HepG2 (cell line): ENCODE measurements around the gene LCN2. TPM values are rescaled to one million over a fixed set of nuclear protein-coding genes. Genes with fewer than 3 reads are reported as not detected.

ENCODE experiments used
- ATAC-seq: fragments of 200-7000 bp; cut with Tn5 transposase; 3 replicates; pipeline ENCODE4 v1.9.1; 2020; ENCODE audit warnings: mild to moderate bottlenecking, moderate library complexity
- BruUV-seq: library from RNA; stranded (reverse); fragments of 400-500 nt; replicated peaks from 2 replicates; lab custom pipeline; 2021; lab: Mats Ljungman, UMichigan
- CTCF ChIA-PET: fragments of 300-600 bp; formaldehyde crosslinking; extraction: SDS; loops from one replicate; lab custom pipeline; 2021; ENCODE audit warnings: low total read pairs, inconsistent platforms, low intra/inter-chr PET ratio; lab: Yijun Ruan, JAX
- POLR2A ChIA-PET: fragments of 350-600 bp; sonication (Branson Sonifier 250); formaldehyde crosslinking; loops from one replicate; lab custom pipeline; 2020; ENCODE audit warnings: antibody characterized with exemption, inconsistent platforms; lab: Yijun Ruan, JAX
- DNase-seq: peaks from one replicate; pipeline ENCODE4 v3.0.0-alpha.2; 2015; ENCODE audit warnings: low spot score
- FAIRE-seq: peaks from 3 replicates; lab custom pipeline; 2011; peaks lifted over from hg19 to GRCh38; lab: Jason Lieb, UNC
- H2AFZ ChIP-seq: one replicate; pipeline ENCODE4 v1.6.1; 2011; ENCODE audit warnings: low read length, inconsistent platforms
- H3K27ac ChIP-seq: fragments of 300-600 bp; 3 replicates; pipeline ENCODE4 v1.8.0; 2011; ENCODE audit warnings: mixed run types, mild to moderate bottlenecking, mixed read lengths, low read length, inconsistent platforms; ENCODE audit not compliant: insufficient read depth; ENCODE audit errors: extremely low read length
- H3K27me3 ChIP-seq, 2 experiments: fragments of 200-600 bp in 1 of 2; 2 replicates in 1 of 2; 3 replicates in 1 of 2; pipeline versions ENCODE4 v1.6.0 to v1.8.0; 2011; ENCODE audit warnings: low read length in 2 of 2, mild to moderate bottlenecking in 2 of 2, moderate library complexity in 2 of 2, inconsistent platforms in 1 of 2; ENCODE audit not compliant: insufficient read depth in 2 of 2, control insufficient read depth in 1 of 2
- H3K36me3 ChIP-seq, 2 experiments: fragments of 200-600 bp in 1 of 2; replicated peaks in 1 of 2; 2 replicates in 1 of 2; 3 replicates in 1 of 2; pipeline versions ENCODE4 v1.5.1 to v1.8.0; 2011; ENCODE audit warnings: low read length in 2 of 2, inconsistent platforms in 1 of 2; ENCODE audit not compliant: insufficient read depth in 2 of 2, control insufficient read depth in 1 of 2
- H3K4me1 ChIP-seq: 2 replicates; pipeline ENCODE4 v1.5.1; 2012; ENCODE audit warnings: low read length, inconsistent platforms; ENCODE audit not compliant: insufficient read depth
- H3K4me2 ChIP-seq: 2 replicates; pipeline ENCODE4 v1.6.0; 2011; ENCODE audit warnings: low read depth, low read length, inconsistent platforms
- H3K4me3 ChIP-seq, 3 experiments: fragments of 200-600 bp in 1 of 3; sonication (generic), shearing (Covaris generic) in 1 of 3; replicated peaks in 1 of 3; 2 replicates each; pipeline ENCODE4 v1.5.1; 2011 to 2016; ENCODE audit warnings: low read length in 3 of 3, inconsistent platforms in 2 of 3, low read depth in 2 of 3, mild to moderate bottlenecking in 2 of 3, control low read depth in 1 of 3, mixed read lengths in 1 of 3; ENCODE audit not compliant: insufficient read depth in 1 of 3
- H3K79me2 ChIP-seq: one replicate; pipeline ENCODE4 v1.6.1; 2011; ENCODE audit warnings: low read length, inconsistent platforms; ENCODE audit not compliant: insufficient read depth
- H3K9ac ChIP-seq: 2 replicates; pipeline ENCODE4 v1.6.0; 2011; ENCODE audit warnings: mild to moderate bottlenecking, low read depth, low read length, inconsistent platforms; ENCODE audit not compliant: insufficient read depth
- H3K9me3 ChIP-seq: 2 replicates; pipeline ENCODE4 v1.5.1; 2012; ENCODE audit warnings: mild to moderate bottlenecking, low read length
- H4K20me1 ChIP-seq: 2 replicates; pipeline ENCODE4 v1.6.0; 2011; ENCODE audit warnings: inconsistent platforms, mild to moderate bottlenecking, low read length, moderate library complexity; ENCODE audit not compliant: insufficient read depth
- AGO2 ChIP-seq: fragments of 200-400 bp; formaldehyde crosslinking; optimal IDR thresholded peaks from 2 replicates; pipeline ENCODE3; 2017; ENCODE audit warnings: mild to moderate bottlenecking, low read depth, low read length, moderate library complexity
- E2F1 ChIP-seq: sonication (generic); formaldehyde crosslinking; IDR thresholded peaks from 2 replicates; pipeline ENCODE4 v1.5.0; 2020; ENCODE audit warnings: missing genetic modification reagents
- POLR2G ChIP-seq: fragments of 200-400 bp; formaldehyde crosslinking; IDR thresholded peaks from 2 replicates; pipeline ENCODE4 v1.6.1; 2018; ENCODE audit warnings: mild to moderate bottlenecking, low read depth, low read length, moderate library complexity
- RBFOX2 ChIP-seq: fragments of 200-400 bp; formaldehyde crosslinking; IDR thresholded peaks from 2 replicates; pipeline ENCODE4 v1.6.1; 2017; ENCODE audit warnings: low read depth, mild to moderate bottlenecking, low read length
- RBM22 ChIP-seq: fragments of 200-400 bp; formaldehyde crosslinking; optimal IDR thresholded peaks from 2 replicates; pipeline ENCODE3; 2017; ENCODE audit warnings: mild to moderate bottlenecking, low read length, moderate library complexity
- ZNF3 ChIP-seq: IDR thresholded peaks from 2 replicates; pipeline ENCODE4 v1.7.0; 2017; ENCODE audit warnings: inconsistent platforms
- ZNF513 ChIP-seq: sonication (generic); formaldehyde crosslinking; conservative IDR thresholded peaks from 2 replicates; pipeline ENCODE4 v1.5.0; 2020; ENCODE audit warnings: missing genetic modification reagents
- WGBS: methylation state at CpG from one replicate; pipeline ENCODE4 v1.1.6; 2017; ENCODE audit warnings: low lambda C conversion rate; 5-methylcytosine and 5-hydroxymethylcytosine counted together
- in situ Hi-C: cut with HindIII; loops from 2 replicates; pipeline ENCODE4 v1.10.0; 2017; ENCODE audit warnings: low pct_unique_long_range_greater_than_20kb; ENCODE audit not compliant: extremely low pct_ligation_motif_present
- intact Hi-C: fragments of 100-400 bp; cut with micrococcal nuclease; formaldehyde crosslinking; loops from one replicate; pipeline ENCODE4 v1.10.0; 2022; ENCODE audit not compliant: unreplicated experiment
- polyA plus RNA-seq, 8 experiments: library from polyadenylated mRNA; depleted of rRNA in 3 of 8; stranded (reverse) in 7 of 8; unstranded in 1 of 8; fragments of >200 nt; fragmentation: Illumina TruSeq in 4 of 8; extraction: Trizol in 4 of 8; gene quantifications; 2 replicates each; pipeline versions ENCODE4 v1.2.1 to v1.2.3, GENCODE V29; 2011 to 2016; ENCODE audit warnings: low read depth in 4 of 8, missing spikeins in 1 of 8, mixed read lengths in 1 of 8; ENCODE audit not compliant: insufficient read depth in 1 of 8
- total RNA-seq, 5 experiments: library from RNA; depleted of rRNA; stranded (reverse); fragments of >200 nt; fragmentation: Illumina TruSeq; extraction: Trizol; gene quantifications; 2 replicates each; pipeline ENCODE4 v1.2.3, GENCODE V29; 2016; ENCODE audit warnings: low read depth in 1 of 5

LCN2 gene
- total and polyA plus RNA-seq, 2 of the 13 experiments (the other 11 are each of a cell fraction or from before 2014, with no cell fraction given), result 0.38 to 1.4 TPM

GRCh38 chr9:128120061-128120740 lies 29.1 kb upstream of the LCN2 start:
- TF ChIP-seq E2F1 (CRISPR knock-in tag) (no peak), RBFOX2 (0 out of 2 replicates have a peak, but pooled peaks have one; percentile 58), POLR2G (0 out of 2 replicates have a peak, but pooled peaks have one; percentile 9), AGO2 (peak; percentile 82), RBM22 (peak; percentile 67), ZNF513 (no peak), ZNF3 (CRISPR knock-in tag) (no peak)
- intact Hi-C loops, result no loop called here

More at GRCh38 chr9:128120061-128120740, 29.1 kb upstream of the LCN2 start:
- Histone ChIP-seq H3K27me3 (no peaks in the 10 kb centered on the region), H3K36me3 (peaks cover 5 to 38% of the 10 kb centered on the region in 2 experiments; a peak in 3 of 5 replicates), H3K27ac (no peak overlapping the region), H3K4me2 (no peak overlapping the region), H3K79me2 (peaks cover 6% of the 10 kb centered on the region), H3K4me3 (no peak overlapping the region), H3K9ac (no peak overlapping the region), H4K20me1 (peaks cover 4% of the 10 kb centered on the region; the same call in 1 of the 2 replicates), H3K4me1 (peaks cover 38% of the 10 kb centered on the region), H2AFZ (no peak overlapping the region), H3K9me3 (no peaks in the 10 kb centered on the region)
- CTCF ChIA-PET, result no interaction called here
- no TSS peak for BruUV-seq
- DNase-seq (no peak), FAIRE-seq (no peak), ATAC-seq (no peak)
- 87% methylated on average over 9 of the region's 20 CpGs for WGBS
- POLR2A ChIA-PET, result interaction anchor here (0.8 kb wide), 1 partner anchor 22 kb away, joined by 3 read pairs; no protein-coding TSS in a partner anchor
- in situ Hi-C loops, result no loop called here
